ENCODE measurements around the gene CYP26C1.
"Not testable (repeated sequence)": the region's sequence is repeated elsewhere in the genome, so short reads cannot be mapped to it uniquely, and the experiment has no call there.

CYP26C1 gene

DNA sequence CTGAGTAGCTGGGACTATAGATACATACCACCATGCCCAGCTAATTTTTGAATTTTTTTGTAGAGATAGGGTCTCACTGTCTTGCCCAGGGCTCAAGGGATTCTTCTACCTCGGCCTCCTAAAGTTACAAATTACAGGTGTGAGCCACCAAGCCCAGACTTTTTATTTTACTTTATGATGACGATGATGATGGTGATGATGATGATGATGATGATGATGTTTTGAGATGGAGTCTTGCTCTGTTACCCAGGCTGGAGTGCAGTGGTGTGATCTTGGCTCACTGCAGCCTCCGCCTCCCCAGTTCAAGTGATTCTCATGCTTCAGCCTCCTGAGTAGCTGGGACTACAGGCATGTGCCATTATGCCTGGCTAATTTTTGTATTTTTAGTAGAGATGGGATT lies 40.5 kb downstream of the CYP26C1 start:
- not testable (repeated sequence) for H3K9me3 Mint-ChIP-seq; H3K27me3 Mint-ChIP-seq; H3K4me1 Mint-ChIP-seq (ENCODE audit: low read depth); H3K27ac Mint-ChIP-seq; H3K4me3 Mint-ChIP-seq; H3K36me3 Mint-ChIP-seq (ENCODE audit: low read depth)

GRCh38 chr10:93103953-93104352 lies 43.4 kb downstream of the CYP26C1 start:
- H3K4me1 Mint-ChIP-seq (ENCODE audit: low read depth), result no peaks in the 10 kb centered on the region
- H3K4me3 Mint-ChIP-seq, result no peak overlapping the region
- H3K9me3 Mint-ChIP-seq, result peaks cover 8% of the 10 kb centered on the region
- H3K27ac Mint-ChIP-seq, result no peak overlapping the region
- no peaks in the 10 kb centered on the region for H3K27me3 Mint-ChIP-seq
- no peaks in the 10 kb centered on the region for H3K36me3 Mint-ChIP-seq (ENCODE audit: low read depth)

DNA sequence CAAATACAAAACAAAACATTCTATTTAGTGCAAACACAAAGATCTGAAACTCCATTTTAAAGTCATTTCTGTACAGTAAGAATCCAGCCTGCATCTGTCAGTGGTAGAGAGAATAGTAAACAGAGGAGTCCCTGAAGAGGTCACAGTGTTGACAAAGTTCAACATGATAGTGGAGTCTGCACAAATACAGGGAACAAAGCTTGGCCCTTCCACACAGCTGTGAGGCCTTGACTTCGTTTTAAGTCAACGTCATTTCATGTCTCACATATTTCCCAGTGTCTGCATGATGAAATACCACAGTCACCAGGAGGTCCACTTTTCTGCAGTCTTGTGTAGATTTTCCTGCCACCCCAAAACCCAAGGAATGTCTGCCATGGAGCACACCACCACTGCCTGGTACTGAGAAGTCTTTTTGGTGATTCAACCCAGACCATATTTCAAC lies 46.1 kb downstream of the CYP26C1 start:
- Mint-ChIP-seq H3K4me3 (no peak overlapping the region), H3K9me3 (peaks cover 8% of the 10 kb centered on the region), H3K27me3 (no peaks in the 10 kb centered on the region), H3K4me1 (ENCODE audit: low read depth) (no peaks in the 10 kb centered on the region), H3K27ac (no peak overlapping the region), H3K36me3 (ENCODE audit: low read depth) (no peaks in the 10 kb centered on the region)

DNA sequence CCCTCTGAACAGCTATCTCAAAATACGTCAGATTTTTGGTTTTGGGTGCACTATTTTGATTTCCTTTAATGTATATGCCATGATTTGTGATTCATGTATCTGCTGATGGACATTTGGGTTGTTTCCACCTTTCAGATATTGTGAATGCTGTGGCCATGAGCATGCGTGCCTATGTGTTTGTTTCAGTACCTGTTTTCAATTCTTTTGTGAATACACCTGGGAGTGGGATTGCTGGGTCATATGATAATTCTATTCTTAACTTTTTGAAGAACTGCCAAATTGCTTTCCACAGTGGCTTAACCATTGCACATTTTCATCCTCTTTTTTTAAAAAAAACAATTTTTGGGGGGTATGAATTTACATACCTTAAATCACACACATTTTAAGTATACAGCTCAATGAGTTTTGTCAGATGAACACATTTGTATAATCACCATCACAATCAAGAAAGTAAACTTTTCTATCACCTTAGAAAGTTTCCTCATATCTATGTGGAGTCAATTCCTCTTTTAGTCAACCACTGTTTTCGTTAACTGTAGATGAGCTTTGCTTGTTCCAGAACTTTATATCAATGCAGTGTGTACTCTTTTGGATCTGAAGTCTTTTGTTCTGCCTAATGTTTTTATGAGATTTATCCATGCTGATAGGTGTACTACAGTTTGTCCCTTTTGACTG lies 50.0 kb downstream of the CYP26C1 start:
- Mint-ChIP-seq H3K4me3 (no peak overlapping the region), H3K4me1 (ENCODE audit: low read depth) (peaks cover 3% of the 10 kb centered on the region), H3K27ac (no peak overlapping the region), H3K36me3 (ENCODE audit: low read depth) (no peaks in the 10 kb centered on the region), H3K9me3 (no peaks in the 10 kb centered on the region), H3K27me3 (peaks cover 11% of the 10 kb centered on the region)

DNA sequence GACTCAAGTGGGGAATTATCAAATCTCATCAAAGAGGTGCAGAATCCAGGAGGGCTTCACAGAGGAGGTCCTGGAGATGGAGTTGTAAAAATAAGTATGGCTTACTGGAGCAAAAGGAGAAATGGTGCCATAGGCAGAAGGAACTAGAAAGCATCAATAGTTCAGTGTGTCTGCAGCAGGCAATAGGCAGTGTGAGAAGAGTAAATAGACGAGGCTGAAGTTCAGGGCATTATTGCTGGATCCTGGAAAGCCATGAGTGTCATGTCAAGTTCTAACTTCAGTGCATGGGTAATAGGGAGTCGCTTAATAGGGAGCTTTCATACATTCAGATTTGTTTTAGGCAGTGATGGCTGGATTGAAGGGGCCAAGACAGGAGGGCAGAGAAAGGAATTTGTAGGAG lies 52.4 kb downstream of the CYP26C1 start:
- Mint-ChIP-seq H3K4me3 (no peak overlapping the region), H3K27ac (no peak overlapping the region), H3K36me3 (ENCODE audit: low read depth) (no peaks in the 10 kb centered on the region), H3K27me3 (peaks cover 11% of the 10 kb centered on the region), H3K9me3 (no peaks in the 10 kb centered on the region), H3K4me1 (ENCODE audit: low read depth) (peaks cover 10% of the 10 kb centered on the region)

- Mint-ChIP-seq H3K27ac (no peak overlapping the region), H3K27me3 (peaks cover 11% of the 10 kb centered on the region), H3K9me3 (no peaks in the 10 kb centered on the region), H3K4me1 (ENCODE audit: low read depth) (peaks cover 10% of the 10 kb centered on the region), H3K36me3 (ENCODE audit: low read depth) (no peaks in the 10 kb centered on the region), H3K4me3 (no peak overlapping the region)
Measured at GRCh38 chr10:93115661-93116383, 55.2 kb downstream of the CYP26C1 start.
